ENCODE data around the gene PDSS2.
A peak's percentile ranks its signal among the peaks of the same experiment; 100 is the strongest.
"Not testable (repeated sequence)": the region's sequence is repeated elsewhere in the genome, so short reads cannot be mapped to it uniquely, and the experiment has no call there.

PDSS2 gene

GRCh38 chr6:107161521-107161920 lies 297.8 kb downstream of the PDSS2 start:
- no peak for DNase-seq
- ATAC-seq, result no peak

- ATAC-seq (no peak), DNase-seq (no peak)
Measured at GRCh38 chr6:107156617-107157016, 302.7 kb downstream of the PDSS2 start.

- ATAC-seq (no peak), DNase-seq (no peak)
Measured at GRCh38 chr6:107154801-107155160, 304.6 kb downstream of the PDSS2 start.

- no peak for ATAC-seq
Measured at GRCh38 chr6:107154131-107154800, 305.1 kb downstream of the PDSS2 start.

GRCh38 chr6:107152638-107153430 lies 306.5 kb downstream of the PDSS2 start:
- ATAC-seq (no peak), DNase-seq (no peak)

More at GRCh38 chr6:107154131-107154800, 305.1 kb downstream of the PDSS2 start:
- DNase-seq, result no peak

GRCh38 chr6:107144666-107145065 lies 314.7 kb downstream of the PDSS2 start:
- ATAC-seq (no peak), DNase-seq (no peak)

- no peak for DNase-seq
- no peak for ATAC-seq
Measured at GRCh38 chr6:107144014-107144413, 315.4 kb downstream of the PDSS2 start.

GRCh38 chr6:107140581-107140980 lies 318.8 kb downstream of the PDSS2 start:
- ATAC-seq, result no peak
- DNase-seq, result no peak

- ATAC-seq, result not testable (repeated sequence)
Measured at GRCh38 chr6:107136324-107136723, 323.0 kb downstream of the PDSS2 start.

GRCh38 chr6:107135048-107135680 lies 324.2 kb downstream of the PDSS2 start:
- ATAC-seq, DNase-seq: not testable (repeated sequence)

More at GRCh38 chr6:107136324-107136723, 323.0 kb downstream of the PDSS2 start:
- DNase-seq, result not testable (repeated sequence)

GRCh38 chr6:107132330-107132954 lies 326.9 kb downstream of the PDSS2 start:
- peak; percentile 29 for DNase-seq
- ATAC-seq, result no peak

- ATAC-seq (no peak), DNase-seq (no peak)
Measured at GRCh38 chr6:107129370-107129925, 329.9 kb downstream of the PDSS2 start.

- ATAC-seq (no peak), DNase-seq (no peak)
Measured at GRCh38 chr6:107128577-107128976, 330.8 kb downstream of the PDSS2 start.

- ATAC-seq (no peak), DNase-seq (no peak)
Measured at GRCh38 chr6:107128175-107128574, 331.2 kb downstream of the PDSS2 start.

- no peak for DNase-seq
Measured at GRCh38 chr6:107125771-107126170, 333.6 kb downstream of the PDSS2 start.

GRCh38 chr6:107124934-107125348 lies 334.4 kb downstream of the PDSS2 start:
- DNase-seq (no peak), ATAC-seq (peak; percentile 66)

More at GRCh38 chr6:107125771-107126170, 333.6 kb downstream of the PDSS2 start:
- no peak for ATAC-seq

- DNase-seq, result no peak
- no peak for ATAC-seq
Measured at GRCh38 chr6:107123501-107123900, 335.9 kb downstream of the PDSS2 start.

GRCh38 chr6:107122748-107123147 lies 336.6 kb downstream of the PDSS2 start:
- ATAC-seq, result no peak
- no peak for DNase-seq

GRCh38 chr6:107121964-107122495 lies 337.3 kb downstream of the PDSS2 start:
- ATAC-seq, result no peak
- no peak for DNase-seq

- DNase-seq (no peak), ATAC-seq (no peak)
Measured at GRCh38 chr6:107121266-107121665, 338.1 kb downstream of the PDSS2 start.

- DNase-seq, result no peak
- ATAC-seq, result no peak
Measured at GRCh38 chr6:107120404-107120803, 339.0 kb downstream of the PDSS2 start.

GRCh38 chr6:107118976-107119375 lies 340.4 kb downstream of the PDSS2 start:
- no peak for DNase-seq
- no peak for ATAC-seq

Data from stimulated activated naive CD8-positive, alpha-beta T cell treated with anti-CD3 and anti-CD28 coated beads, Interleukin-15, Interleukin-2, amounts not matched to agents 100 U/mL and 50 U/mL, for 24 hours (primary cell).